Osteocyte (in vitro differentiated cells): ENCODE measurements around the gene PIMREG. TPM values are rescaled to one million over a fixed set of nuclear protein-coding genes. Genes with fewer than 3 reads are reported as not detected.

Experiments
- DNase-seq: peaks from one replicate; pipeline ENCODE4 v3.0.0; 2021; ENCODE audit warnings: mixed read lengths; ENCODE audit not compliant: unreplicated experiment; ENCODE audit errors: extremely low spot score
- H3K27ac Mint-ChIP-seq: one replicate; pipeline ENCODE4 v1.8.0; 2021; ENCODE audit warnings: mild to moderate bottlenecking, mixed read lengths; ENCODE audit not compliant: unreplicated experiment
- H3K27me3 Mint-ChIP-seq: one replicate; pipeline ENCODE4 v1.8.0; 2021; ENCODE audit warnings: mixed read lengths; ENCODE audit not compliant: unreplicated experiment
- H3K36me3 Mint-ChIP-seq: one replicate; pipeline ENCODE4 v1.8.0; 2021; ENCODE audit warnings: mixed read lengths; ENCODE audit not compliant: unreplicated experiment
- H3K4me1 Mint-ChIP-seq: one replicate; pipeline ENCODE4 v1.8.0; 2021; ENCODE audit warnings: mixed read lengths; ENCODE audit not compliant: unreplicated experiment
- H3K4me3 Mint-ChIP-seq: one replicate; pipeline ENCODE4 v1.8.0; 2021; ENCODE audit warnings: mild to moderate bottlenecking, moderate library complexity, mixed read lengths; ENCODE audit not compliant: unreplicated experiment
- H3K9me3 Mint-ChIP-seq: one replicate; pipeline ENCODE4 v1.8.0; 2021; ENCODE audit warnings: mixed read lengths; ENCODE audit not compliant: unreplicated experiment
- CTCF ChIP-seq: fragments of 200-600 bp; sonication (generic); IDR thresholded peaks from 2 replicates; pipeline ENCODE4 v1.5.0; 2021; ENCODE audit warnings: antibody characterized with exemption, mild to moderate bottlenecking, moderate library complexity
- total RNA-seq: library from RNA; stranded (reverse); gene quantifications from 2 replicates; pipeline ENCODE4 v1.2.1, GENCODE V29; 2021

PIMREG gene
- total RNA-seq, 1 donor from 2014 or later: 8.9 TPM

GRCh38 chr17:6423931-6424330 is 20.3 kb upstream of the PIMREG start:
- no peak overlapping the region for H3K4me3 Mint-ChIP-seq
- H3K9me3 Mint-ChIP-seq: no peaks in the 10 kb centered on the region
- peaks cover 5% of the 10 kb centered on the region for H3K4me1 Mint-ChIP-seq
- H3K27me3 Mint-ChIP-seq: peaks cover 4% of the 10 kb centered on the region
- H3K27ac Mint-ChIP-seq: no peak overlapping the region
- H3K36me3 Mint-ChIP-seq: no peaks in the 10 kb centered on the region
- no peak for DNase-seq
- TF ChIP-seq CTCF: no peak

- Mint-ChIP-seq H3K27ac (no peak overlapping the region), H3K9me3 (no peaks in the 10 kb centered on the region), H3K4me3 (no peak overlapping the region), H3K27me3 (peaks cover 4% of the 10 kb centered on the region), H3K36me3 (no peaks in the 10 kb centered on the region), H3K4me1 (peaks cover 5% of the 10 kb centered on the region)
- no peak for DNase-seq
- TF ChIP-seq CTCF: no peak
Observed at GRCh38 chr17:6425407-6425806, 18.8 kb upstream of the PIMREG start.

GRCh38 chr17:6426356-6427101 is 17.7 kb upstream of the PIMREG start:
- no peak for DNase-seq
- no peak for TF ChIP-seq CTCF
- Mint-ChIP-seq H3K4me3 (no peak overlapping the region), H3K36me3 (no peaks in the 10 kb centered on the region), H3K27ac (no peak overlapping the region), H3K9me3 (peaks cover 3% of the 10 kb centered on the region), H3K4me1 (peaks cover 5% of the 10 kb centered on the region), H3K27me3 (peaks cover 4% of the 10 kb centered on the region)

GRCh38 chr17:6427279-6427781 is 16.9 kb upstream of the PIMREG start:
- H3K36me3 Mint-ChIP-seq: no peaks in the 10 kb centered on the region
- H3K4me1 Mint-ChIP-seq: peaks cover 5% of the 10 kb centered on the region
- H3K9me3 Mint-ChIP-seq: peaks cover 3% of the 10 kb centered on the region
- DNase-seq: no peak
- peaks cover 4% of the 10 kb centered on the region for H3K27me3 Mint-ChIP-seq
- H3K27ac Mint-ChIP-seq: no peak overlapping the region
- peak; percentile 16 for TF ChIP-seq CTCF
- H3K4me3 Mint-ChIP-seq: no peak overlapping the region

- Mint-ChIP-seq H3K27ac (no peak overlapping the region), H3K4me1 (peaks cover 5% of the 10 kb centered on the region), H3K4me3 (no peak overlapping the region), H3K9me3 (peaks cover 3% of the 10 kb centered on the region), H3K27me3 (peaks cover 4% of the 10 kb centered on the region), H3K36me3 (no peaks in the 10 kb centered on the region)
- no peak for TF ChIP-seq CTCF
- DNase-seq: no peak
Observed at GRCh38 chr17:6428207-6428965, 15.9 kb upstream of the PIMREG start.
